DMS114 treated with DMSO at 0.1 percent for 48 hours (cell line): Measurements from ENCODE around the gene SLC16A2.
"Not testable (repeated sequence)": the region's sequence is repeated elsewhere in the genome, so short reads cannot be mapped to it uniquely, and the experiment has no call there.

Source experiments
- DNase-seq: peaks from one replicate; lab custom pipeline; 2025; ENCODE audit not compliant: unreplicated experiment; lab: John Stamatoyannopoulos, UW

SLC16A2 gene

DNA sequence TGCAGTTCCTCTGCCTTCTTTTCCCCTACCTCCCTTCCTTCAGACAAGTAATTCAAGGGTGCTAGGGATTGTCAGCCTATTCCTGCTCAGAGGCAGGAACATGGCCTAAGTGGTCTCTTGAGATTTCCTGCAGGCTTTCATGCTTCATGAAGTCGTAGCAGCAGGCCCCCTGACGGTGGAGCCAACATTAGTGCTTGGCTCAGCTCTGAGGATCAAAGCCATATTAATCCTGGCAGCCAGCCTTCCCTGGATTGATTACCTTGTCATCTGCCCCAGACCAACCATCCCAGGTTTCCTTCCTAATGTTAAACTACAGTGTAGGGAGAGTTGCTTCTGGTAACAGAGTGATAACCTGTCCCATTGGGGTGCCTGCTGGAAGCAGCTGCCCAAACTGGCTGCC lies 84.1 kb downstream of the SLC16A2 start:
- no peak for DNase-seq

DNA sequence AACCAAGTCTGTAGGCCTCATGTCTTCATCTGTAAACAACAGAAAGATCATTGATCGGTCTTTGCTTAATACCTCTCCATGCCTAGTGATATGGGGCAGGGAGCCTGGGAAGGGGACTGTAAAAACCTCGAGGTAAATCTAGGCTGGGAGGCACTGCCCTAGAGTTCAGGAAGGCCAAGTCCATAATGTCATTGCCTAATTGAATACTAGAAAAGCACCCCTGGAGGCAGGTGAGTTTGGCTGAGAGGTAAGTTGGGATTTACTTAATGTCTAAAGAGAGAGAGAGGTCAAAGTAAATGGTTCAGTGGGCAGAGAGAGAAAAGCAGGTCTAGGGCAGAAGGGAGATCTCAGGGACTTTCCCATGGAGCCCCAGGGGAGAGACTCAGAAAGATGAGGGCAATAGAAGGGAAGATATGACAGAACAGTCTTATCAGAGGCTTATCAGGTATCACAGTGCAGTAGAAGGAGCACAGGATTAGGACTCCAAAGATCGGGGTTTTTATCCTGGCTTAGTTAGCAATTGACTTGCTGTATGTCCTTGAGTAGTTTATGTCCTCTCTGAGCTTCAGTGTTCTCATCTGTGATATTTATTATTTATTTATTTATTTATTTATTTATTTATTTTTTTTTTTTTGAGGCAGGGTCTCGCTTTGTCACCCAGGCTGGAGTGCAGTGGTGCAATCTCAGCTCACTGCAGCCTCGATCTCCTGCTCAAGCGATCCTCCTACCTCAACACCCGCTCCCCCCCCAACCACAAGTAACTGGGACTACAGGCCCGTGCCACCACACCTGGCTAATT lies 85.2 kb downstream of the SLC16A2 start:
- no peak for DNase-seq

DNA sequence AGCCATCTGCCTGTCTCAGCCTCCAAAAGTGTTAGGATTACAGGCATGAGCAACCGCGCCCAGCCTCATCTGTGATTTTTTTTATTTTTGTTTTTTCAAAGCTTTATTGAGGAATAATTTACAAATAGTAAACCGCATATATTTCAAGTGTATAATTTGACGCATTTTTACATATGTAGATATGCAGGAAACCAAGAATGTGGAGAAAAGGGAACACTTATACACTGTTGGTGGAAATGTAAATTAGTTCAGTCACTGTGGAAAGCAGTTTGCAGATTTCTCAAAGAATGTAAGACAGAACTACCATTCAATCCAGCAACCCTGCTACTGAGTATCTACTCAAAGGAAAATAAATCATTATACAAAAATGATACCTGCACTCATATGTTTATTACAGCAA lies 85.9 kb downstream of the SLC16A2 start:
- no peak for DNase-seq

DNA sequence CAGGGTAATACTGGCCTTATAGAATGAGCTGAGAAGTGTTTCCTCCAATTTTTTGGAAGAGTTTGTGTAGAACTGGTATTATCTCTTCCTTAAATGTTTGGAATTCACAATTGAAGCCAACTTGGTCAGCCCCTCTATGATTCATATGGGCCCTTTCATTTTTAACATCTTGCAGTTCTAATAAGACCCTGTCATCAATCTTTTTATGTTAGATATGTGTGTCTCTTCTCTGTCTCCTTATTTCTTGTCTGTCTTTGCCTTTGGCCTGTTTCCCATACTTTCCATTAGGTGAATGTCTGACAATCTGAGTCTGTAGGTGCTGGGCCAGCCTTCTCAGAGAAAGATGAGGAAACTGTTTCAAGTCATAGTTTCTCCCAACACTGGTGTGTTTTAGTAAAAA lies 88.7 kb downstream of the SLC16A2 start:
- DNase-seq: no peak

DNA sequence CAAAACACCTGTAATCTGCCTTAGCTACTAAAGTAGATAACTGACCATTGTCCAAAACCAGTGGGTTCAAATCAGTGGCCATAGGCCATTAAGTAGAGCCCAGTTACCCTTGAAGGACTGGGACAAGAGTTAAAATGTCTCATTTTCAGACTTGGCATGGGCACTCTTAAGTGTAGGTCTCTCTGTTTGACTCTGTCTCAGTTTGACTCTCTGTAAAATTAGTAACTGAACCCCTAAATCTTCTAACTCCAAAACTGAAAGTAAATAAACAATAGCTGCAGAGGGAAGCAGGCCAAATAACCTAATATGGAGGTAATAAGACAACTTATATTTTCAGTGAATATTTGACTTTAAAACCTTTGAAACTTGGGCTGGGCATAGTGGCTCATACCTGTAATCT lies 89.1 kb downstream of the SLC16A2 start:
- DNase-seq: no peak

DNA sequence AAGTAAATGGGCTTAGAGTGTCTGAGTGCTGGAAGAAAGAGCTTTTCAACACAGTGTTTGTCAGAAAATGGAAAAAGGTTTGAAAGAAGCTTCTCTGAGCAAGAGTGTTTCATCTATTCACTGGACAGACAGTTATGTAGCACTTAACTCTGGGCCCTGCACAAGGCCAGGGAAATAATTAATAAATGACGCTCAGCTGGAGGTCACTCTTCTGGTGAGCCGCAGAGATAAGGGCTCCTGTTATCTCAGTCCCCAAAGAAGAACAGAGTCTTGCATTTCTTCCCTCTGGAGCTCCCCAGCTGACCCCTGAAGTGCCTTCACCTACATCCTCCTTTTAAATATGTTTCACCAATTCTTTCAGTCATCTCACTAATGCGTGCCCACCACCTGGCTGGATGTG lies 90.4 kb downstream of the SLC16A2 start:
- DNase-seq: no peak

DNA sequence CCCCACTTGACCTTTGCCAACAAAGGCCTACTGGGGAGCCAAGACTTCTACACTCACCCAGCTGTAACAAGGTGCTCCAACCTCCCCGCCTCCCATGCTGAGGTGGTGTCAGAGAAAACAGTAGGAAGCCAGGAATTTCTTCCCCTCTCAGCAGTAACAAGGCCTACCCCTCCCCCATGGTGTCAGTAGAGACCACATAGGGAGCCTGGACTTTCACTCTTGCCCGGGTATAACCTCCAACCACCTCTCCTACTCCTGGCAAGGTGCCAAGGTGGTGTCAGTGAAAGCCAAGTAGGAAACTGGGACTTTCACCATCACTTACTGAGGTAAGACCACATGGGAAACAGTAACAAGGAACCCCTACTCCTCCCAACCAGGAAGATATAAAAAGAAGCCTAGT lies 93.1 kb downstream of the SLC16A2 start:
- no peak for DNase-seq

DNA sequence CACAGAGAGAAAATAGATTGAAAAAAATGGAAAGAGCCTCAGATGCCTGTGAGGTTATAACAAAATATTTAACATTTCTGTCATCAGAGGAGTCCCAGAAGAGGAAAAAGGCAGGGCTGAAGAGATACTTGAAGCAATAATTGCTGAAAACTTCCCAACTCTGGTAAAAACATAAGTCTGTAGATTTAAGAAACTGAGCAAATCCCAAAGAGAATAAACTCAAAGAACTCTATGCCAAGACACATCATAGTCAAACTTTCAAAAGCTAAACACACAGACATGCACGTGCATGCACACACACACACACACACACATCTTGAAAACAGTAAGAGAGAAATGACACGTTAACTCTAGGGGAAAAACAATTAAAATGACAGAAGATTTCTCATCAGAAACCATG lies 94.1 kb downstream of the SLC16A2 start:
- DNase-seq: no peak

DNA sequence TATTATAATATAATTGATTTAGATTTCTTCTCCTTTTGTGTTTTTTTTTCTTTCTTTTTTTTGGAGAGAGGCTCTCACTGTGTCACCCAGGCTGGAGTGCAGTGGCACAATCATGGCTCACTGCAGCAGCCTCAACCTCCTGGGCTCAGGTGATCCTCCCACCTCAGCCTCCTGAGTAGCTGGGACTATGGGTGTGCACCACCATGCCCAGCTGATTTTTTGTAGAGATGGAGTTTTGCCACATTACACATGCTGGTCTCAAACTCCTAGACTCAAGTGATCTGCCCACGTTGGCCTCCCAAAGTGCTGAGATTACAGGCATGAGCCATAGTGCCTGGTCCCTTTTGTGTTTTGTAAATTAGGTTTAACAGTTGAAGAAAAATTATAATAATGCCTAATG lies 94.7 kb downstream of the SLC16A2 start:
- not testable (repeated sequence) for DNase-seq

DNA sequence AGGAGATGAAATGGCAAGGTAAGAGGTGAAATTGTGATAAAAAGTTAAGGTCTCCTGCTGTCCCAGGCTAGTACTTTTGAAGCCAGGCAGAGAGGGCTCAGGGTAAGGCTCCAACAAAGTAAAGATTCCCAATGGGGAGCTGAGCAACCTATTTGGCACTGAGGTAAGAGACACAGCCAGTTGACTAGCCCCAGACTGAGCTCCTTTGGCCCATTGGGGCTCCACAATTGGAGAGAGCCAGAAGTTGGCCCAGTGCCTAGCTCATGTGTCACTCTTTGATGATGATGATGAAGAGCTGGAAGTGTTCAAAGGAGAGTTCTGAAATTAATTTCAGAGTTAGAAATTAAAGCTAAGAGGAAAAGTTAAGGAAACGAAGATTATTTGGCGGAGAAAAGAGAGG lies 98.6 kb downstream of the SLC16A2 start:
- no peak for DNase-seq

DNA sequence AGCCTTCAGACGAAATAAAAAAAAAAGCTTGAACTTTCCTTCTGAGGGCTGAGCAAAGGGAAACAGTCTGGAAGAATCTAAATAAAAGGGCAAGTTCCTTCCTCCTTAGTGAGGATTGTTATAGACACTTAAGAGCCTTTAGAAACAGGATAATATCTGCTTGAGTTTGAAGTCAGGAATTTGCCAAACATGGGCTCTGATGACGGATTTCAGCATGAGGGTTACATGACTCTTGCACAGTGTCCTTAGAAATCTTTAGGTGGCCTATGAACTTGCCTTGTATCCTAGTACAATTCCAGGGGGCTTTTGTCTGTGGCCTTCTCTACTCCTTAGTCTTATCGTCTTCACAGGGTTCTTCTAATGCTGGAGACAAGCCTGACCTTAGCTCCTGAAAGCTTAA lies 99.0 kb downstream of the SLC16A2 start:
- DNase-seq: no peak

DNA sequence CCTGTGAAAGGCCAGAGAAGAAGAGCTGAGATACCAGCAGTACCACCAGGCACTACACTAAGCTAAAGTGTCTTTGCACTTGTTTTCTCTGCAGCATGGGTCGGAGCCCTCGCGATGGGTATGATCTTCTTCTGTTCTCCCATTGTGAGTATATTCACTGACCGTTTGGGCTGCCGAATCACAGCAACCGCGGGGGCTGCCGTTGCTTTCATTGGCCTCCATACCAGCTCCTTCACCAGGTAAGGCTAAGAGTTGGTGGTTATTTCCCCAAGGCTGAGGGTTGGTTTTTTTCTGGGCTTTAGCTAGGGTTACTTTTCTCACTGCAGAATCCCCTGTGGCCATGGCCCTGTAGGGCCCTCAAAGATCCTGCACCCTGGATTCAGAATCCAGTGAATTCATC lies 99.6 kb downstream of the SLC16A2 start:
- no peak for DNase-seq

DNA sequence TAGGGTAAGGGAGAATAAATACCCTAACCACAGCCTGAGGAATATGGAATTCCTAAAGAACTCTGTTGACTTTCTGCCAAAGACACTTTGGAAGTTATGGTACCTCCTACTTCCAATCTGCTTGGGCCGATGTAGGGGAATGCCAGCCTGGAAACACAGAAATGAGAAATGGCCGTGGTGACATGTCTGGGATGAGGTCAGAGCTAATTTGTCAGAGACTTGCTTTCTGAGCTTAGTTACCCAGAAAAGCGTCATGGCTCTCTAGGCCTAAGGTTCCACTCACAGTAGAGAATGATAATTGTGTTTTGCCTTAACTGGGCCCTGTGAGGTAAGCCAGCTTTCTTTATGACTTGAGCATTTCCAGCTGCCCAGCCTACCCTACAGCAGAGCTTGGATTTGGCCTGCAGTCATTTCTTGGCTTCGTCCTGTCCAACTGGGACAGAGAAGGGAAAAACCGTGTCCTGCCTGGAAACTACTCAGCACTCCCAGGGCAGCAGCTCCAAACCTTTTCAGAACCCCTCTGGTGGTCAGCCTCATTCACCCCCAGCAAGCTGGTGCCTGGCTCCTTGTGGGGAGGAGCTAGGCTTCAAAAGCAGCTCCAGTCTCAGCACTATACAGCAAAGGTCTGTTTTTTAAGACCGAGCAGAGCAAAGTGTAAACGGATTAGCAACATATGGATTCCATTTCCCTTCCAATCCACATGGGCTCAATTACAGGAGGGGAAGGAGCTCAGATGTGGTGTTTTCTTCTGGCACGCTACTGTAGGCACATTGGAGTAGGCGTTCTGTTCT lies 100.9 kb downstream of the SLC16A2 start:
- no peak for DNase-seq

DNA sequence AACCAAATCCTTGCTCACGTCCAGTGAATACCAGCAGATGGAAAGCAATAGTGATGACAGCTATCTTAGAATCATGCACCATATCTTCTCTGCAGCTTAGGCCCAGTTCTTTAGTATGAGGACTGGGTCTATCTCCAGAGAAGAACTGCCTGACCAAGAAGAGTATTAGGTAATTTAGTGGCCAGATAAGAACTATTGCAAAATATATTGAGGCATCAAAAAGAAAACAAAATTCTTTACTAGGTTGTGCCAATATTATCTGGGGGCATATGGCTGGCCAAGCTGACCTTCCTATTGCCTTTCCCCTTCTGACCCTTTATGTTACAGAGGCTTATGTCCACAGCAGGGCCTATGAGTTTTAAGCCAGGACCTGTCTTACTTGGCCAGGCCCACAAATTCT lies 101.9 kb downstream of the SLC16A2 start:
- DNase-seq: no peak

DNA sequence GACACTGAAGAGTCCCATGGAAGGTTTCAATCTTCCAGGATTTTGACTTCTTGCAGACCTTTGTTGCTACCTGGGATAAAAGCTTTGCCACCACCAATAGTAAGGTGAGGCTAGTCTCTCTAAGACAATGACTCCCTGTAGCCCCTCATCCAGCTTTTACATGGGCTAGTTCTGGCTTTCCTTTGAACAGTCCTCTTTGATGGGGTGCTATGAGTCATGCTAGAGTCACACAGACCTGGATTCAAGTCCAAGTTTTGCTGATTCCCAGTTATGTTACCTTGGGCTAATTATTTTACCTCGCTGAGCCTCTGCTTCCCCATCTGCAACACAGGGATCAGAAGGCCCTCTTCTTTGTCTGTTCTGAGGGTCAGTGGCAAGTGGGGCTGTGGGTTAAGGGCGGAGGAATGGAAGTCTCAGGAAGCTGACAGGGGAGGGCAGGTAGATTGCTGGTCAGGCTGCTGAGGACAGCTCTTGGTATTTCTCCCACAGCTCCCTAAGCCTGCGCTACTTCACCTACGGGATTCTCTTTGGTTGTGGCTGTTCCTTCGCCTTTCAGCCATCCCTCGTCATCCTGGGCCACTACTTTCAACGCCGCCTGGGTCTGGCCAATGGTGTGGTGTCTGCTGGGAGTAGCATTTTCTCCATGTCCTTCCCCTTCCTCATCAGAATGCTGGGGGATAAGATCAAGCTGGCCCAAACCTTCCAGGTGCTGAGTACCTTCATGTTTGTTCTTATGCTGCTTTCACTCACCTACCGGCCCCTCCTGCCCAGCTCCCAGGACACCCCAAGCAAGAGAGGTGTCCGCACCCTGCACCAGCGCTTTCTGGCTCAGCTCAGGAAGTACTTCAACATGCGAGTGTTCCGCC lies 102.8 kb downstream of the SLC16A2 start:
- no peak for DNase-seq

DNA sequence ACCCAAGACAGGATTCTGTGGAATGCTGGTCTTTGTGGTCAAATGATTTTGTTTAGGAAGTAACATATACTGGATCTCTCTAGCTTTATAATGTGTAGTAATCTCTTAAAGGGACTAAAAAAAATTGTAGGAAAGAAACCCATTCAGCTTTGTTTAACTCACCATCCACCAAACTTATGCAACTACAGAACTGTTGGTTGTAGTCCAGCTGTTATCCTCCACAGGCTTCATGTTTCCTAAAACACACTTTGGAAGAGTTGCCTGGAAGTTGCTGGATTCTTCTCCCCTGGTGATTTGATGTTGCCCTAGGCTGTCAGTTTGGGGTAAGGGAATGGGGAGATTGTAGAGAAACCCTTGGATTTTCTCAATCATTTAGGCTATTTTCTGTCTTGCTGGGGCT lies 103.8 kb downstream of the SLC16A2 start:
- DNase-seq: no peak

DNA sequence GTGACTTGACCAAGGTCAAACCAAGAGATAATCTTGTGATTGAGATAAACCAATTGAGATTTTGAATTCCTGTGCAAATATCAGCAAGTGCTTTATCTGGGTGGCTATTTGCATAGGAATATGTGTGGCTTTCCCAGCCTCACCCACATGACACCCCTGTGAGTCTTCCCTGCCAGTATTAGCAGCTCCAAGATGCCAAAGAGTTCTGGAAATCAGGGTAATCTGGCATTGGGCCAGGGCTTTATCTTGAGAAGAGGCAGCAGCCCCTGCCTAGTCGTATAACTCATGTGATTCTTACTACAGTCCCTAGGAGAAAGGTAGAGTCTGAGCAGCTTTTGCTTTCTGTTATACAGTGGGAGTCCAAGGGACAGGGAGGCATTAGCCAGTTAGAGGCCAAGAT lies 105.5 kb downstream of the SLC16A2 start:
- DNase-seq: no peak

DNA sequence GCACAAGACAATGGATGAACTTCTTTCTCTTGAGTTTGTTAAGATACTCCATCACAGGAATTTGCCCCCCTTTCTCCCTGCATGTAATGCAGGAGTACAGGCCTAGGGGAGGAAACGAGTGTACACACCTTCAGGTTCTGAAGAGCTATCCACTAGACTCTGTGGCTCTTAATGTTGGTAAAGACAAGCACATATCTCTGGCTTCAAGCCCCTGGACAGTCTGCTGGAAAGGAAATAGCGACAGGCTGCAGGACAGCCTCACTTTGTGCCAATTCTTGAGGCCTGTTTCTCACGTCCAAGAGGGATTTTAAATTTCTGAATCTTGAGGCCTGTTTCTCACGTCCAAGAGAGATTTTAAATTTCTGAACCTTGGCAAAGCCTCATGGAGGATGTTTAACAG lies 106.1 kb downstream of the SLC16A2 start:
- DNase-seq: no peak

DNA sequence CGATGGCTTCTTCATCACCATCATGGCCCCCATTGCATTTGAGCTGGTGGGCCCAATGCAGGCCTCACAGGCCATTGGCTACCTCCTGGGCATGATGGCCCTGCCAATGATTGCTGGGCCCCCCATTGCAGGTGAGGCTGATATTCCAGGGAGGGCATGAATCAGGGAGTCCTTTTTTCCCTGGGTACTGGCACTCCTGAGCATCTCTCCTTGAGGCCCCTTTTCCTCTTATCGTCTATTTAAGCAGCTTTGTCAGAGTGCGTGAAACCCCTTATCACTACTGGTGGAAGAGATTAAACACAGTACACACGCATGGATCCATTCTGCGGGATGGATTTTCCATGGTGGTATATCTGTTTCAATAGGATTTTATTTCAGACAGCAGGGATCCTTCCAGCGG lies 108.0 kb downstream of the SLC16A2 start:
- DNase-seq: no peak

DNA sequence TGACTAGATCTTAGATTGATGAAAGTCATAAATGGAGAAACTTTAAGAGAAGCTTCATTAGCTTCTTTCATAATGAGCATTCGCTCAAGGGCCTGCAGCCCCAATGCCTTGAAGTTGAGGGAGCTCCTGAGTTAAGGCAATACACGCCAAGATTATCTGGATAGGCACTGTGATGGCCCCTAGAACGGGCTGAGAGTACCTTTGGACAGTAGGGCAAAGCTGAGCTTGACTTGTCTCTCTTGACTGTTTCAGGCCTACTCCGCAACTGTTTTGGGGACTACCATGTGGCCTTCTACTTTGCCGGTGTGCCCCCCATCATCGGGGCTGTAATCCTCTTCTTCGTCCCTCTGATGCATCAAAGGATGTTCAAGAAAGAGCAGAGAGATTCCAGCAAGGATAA lies 109.8 kb downstream of the SLC16A2 start:
- no peak for DNase-seq

DNA sequence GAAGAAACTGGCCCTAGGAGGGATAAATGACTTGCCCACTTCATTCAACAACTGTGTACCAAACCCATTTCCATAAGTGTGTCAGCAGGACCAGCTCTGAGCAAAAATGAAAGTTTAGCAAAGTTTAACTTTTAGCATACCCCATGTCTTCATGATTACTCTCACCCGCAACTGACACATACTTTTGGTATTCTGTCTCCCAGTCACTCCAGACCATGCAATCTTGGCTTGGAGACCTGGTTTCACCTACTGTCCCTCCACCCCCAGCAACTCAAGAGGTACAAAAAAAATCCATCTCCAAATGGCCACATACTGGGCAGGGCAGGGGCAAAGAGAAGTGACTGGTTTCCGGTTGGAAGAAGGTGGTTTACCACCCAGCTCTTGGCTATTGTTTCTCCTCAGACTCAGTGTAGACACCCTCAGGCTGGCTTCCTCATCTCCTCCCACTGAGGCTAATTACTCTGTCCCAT lies 113.3 kb downstream of the SLC16A2 start:
- no peak for DNase-seq

DNA sequence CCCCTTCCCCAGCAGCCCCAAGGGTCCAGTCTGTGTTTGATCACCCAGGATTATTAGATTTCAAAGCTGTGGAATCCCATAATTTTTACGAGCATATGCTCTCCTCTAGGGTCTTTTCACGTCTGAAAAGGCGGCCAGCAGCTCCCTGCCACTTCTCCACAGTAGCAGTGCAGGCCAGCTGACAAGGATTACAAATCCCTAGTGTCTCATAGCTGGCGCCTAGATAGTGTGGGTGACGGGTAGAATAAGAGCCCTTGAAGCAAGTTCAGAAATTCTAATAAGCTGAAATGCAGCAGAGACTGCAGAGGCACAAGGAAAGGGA lies 113.8 kb downstream of the SLC16A2 start:
- DNase-seq: no peak
